Measurements from ENCODE around the gene SLC17A2.

SLC17A2 gene

DNA sequence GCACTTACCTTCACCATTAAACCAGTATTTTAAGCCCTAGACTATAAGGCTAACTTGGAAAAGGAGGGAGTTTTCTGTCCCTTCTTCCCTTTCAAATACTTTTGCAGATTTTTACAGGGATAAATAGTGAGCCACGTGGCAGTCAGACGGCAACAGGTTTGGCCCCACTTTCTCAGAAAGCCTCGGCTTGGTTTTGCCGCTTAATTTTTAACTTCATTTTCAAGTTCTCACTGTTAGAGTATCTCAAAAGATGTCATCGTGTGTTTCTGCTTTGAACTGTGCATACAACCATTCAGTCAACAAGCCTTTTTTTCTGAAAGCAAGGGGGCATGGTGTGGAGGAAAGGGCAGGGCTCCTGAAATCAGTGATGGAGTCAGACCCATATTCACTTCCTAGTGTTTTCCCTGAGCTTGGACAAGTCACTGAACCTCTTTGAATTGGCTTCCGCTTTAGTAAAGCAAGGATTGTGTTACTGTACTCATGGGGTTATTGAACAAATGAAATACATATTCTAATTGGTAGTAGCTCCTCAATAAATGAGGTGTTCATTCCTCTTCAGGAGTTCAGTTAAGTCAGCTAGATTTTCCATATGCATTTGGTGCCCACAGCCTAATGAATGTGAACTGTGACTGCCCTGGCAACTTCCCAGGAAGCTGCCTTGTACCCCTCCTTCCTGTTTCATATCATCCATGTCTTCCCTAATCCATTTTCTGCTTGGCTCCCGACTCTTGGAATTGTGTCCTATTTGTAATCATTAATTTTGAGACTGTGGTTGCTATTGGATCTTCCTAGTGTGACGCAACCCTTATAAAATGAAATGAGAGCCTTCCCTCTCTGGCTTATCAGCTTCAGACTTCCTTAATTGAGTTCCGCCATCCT, at the start of gene SLC17A2:
TSS of gene SLC17A2 (minus strand) at position 160 of the 879 bp plus-strand sequence. CDS start 4,895 bp downstream, outside the sequence.
- in situ Hi-C loops (cut with MboI; ENCODE audit: low sequenced_read_pairs): no loop called here

DNA sequence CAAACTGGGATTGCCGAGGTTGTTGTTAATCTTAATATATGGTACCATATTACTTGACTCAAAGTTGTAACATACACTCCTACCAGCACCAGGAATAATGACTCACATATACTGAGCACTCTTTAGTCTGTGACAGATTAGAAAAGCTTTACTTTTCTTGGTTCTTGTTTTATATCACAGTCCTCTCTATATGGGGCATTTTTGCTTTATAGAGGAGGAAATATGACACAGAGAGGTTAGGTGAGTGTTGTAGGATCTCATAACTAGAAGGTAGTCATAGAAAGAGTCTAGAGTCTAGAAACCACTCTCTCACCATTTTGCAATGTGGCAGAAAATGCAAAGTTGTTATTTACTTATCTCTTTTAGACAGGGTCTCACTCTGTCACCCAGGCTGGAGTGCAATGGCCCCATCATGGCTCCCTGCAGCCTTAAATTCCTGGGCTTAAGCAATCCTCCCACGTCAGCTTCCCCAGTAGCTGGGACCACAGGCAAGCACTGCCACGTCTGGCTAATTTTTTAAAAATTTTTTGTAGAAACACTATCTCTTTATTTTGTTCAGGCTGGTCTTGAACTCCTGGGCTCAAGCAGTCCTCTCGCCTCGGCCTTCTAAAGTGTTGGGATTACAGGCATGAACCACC, 45.6 kb upstream of the SLC17A2 start:
- in situ Hi-C loops (cut with MboI; ENCODE audit: low sequenced_read_pairs): no loop called here

- in situ Hi-C loops (cut with MboI; ENCODE audit: low sequenced_read_pairs): no loop called here
Measured at GRCh38 chr6:25973923-25974555, 43.5 kb upstream of the SLC17A2 start.

GRCh38 chr6:25972902-25973301, 42.4 kb upstream of the SLC17A2 start:
- in situ Hi-C loops (cut with MboI; ENCODE audit: low sequenced_read_pairs): no loop called here

DNA sequence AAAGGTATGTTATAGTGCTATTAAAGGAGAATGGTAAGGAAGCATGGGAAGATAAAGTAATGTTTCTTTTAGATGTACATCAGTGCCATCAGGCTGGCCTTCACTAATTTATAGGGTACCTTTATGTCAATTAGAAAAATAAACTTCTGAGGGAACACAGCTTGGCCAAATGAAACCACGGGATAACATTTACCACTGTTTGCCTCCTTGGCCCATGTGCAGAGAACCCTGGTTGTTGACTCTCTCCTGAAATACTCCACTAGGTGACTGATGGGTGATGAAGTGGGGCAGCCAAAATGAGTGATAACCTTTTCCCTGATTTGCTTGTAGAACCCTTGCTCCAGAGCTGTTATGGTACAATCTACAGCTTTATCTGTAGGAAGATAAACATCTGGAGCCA, 41.6 kb upstream of the SLC17A2 start:
- in situ Hi-C loops (cut with MboI; ENCODE audit: low sequenced_read_pairs): no loop called here

DNA sequence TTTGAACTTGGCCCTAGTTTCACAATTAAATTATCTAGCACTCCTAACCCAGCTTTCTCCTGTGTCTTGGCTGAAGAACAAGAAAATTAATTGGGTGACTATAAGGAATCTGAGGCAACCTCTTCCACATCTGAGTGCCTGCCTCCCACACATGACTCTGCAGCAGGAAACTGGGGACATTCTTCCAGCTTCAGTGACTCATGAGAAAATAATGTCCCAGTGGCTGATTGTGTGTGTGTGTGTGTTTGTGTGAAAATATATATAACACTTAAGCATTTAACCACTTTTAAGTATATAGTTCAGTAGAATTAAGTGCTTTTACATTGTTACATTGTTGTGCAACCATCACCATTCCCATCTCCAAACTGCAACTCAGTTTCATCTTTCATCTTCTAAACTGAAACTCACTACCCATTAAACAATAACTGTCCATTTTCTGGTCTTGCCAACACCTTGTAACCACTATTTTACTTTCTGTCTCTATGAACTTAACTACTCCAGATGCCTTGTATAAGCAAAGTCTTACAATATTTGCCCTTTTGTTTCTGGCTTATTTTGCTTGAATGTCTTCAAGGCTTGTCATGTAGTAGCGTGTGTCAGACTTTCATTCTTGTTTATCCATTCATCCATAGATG, 40.8 kb upstream of the SLC17A2 start:
- in situ Hi-C loops (cut with MboI; ENCODE audit: low sequenced_read_pairs): no loop called here

GRCh38 chr6:25968769-25969168, 38.3 kb upstream of the SLC17A2 start:
- in situ Hi-C loops (cut with MboI; ENCODE audit: low sequenced_read_pairs): no loop called here

- in situ Hi-C loops (cut with MboI; ENCODE audit: low sequenced_read_pairs): no loop called here
Measured at GRCh38 chr6:25966711-25967110, 36.2 kb upstream of the SLC17A2 start.

GRCh38 chr6:25965058-25965457, 34.6 kb upstream of the SLC17A2 start:
- in situ Hi-C loops (cut with MboI; ENCODE audit: low sequenced_read_pairs): no loop called here

DNA sequence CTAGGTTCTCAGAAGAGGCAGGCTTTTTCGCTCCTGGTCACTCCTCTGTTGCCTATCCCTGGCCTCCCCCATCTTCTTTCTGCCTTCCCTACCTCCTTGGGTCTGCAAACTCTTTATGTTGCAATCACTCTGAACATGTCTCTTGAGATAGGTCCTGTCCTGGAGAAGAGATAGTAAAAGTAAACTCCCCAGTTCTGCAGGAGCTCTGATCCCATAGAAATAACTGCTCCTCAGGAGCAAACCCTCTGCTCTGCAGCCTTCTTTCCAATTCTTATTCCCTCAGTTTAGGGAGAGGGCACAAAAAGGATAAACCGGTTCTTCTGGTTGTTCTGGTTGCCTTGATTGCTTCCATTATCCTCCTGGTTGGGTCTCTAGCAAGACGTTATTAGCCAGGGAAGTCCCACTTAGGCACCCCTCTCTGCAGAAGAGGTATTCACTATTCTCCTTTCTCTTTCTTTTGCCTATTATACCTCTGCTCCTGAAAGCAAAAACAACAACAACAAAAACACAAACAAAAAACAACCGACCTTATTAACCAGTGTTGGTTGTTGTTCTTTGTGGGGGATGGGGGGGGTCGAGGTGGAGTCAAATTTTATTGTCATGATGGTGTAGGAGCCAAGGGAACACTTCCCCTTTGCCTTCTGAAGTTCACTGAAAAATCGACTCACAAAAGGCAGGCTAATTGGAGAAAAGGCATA, 33.1 kb upstream of the SLC17A2 start:
- in situ Hi-C loops (cut with MboI; ENCODE audit: low sequenced_read_pairs): no loop called here

- in situ Hi-C loops (cut with MboI; ENCODE audit: low sequenced_read_pairs): no loop called here
Measured at GRCh38 chr6:25962149-25963127, 31.9 kb upstream of the SLC17A2 start, which contains the start of gene TRIM38. TSS of gene TRIM38 (plus strand) at chr6:25962802. CDS start at chr6:25966523, 3,721 bp downstream.

DNA sequence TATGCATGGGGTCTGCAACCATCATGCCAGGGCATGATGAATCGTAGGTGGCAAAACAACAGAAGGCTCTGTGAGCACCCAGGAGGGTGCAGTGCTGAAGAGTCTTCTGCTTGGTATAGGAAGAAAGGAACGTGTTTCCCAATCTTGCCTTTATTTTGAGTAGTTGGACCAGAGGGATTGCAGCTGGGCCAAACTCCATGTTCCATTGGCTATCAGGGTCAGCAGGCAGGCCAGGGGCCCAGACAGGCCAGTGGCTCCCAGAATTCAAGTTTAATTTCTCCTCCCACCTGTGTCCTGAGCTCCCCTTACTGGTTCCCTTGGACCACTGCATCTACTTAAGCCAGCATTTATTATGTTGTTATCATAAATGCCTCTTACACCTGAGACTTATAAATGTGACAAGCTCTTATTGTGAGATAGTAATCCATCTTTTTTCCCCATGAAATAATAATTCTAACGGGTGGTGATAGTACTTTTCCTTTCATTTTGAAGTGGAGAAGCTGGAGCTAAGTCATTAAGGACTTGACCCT, 31.2 kb upstream of the SLC17A2 start:
- in situ Hi-C loops (cut with MboI; ENCODE audit: low sequenced_read_pairs): no loop called here

GRCh38 chr6:25960734-25961133, 30.2 kb upstream of the SLC17A2 start:
- in situ Hi-C loops (cut with MboI; ENCODE audit: low sequenced_read_pairs): no loop called here

GRCh38 chr6:25959890-25960536, 29.5 kb upstream of the SLC17A2 start:
- in situ Hi-C loops (cut with MboI; ENCODE audit: low sequenced_read_pairs): no loop called here

DNA sequence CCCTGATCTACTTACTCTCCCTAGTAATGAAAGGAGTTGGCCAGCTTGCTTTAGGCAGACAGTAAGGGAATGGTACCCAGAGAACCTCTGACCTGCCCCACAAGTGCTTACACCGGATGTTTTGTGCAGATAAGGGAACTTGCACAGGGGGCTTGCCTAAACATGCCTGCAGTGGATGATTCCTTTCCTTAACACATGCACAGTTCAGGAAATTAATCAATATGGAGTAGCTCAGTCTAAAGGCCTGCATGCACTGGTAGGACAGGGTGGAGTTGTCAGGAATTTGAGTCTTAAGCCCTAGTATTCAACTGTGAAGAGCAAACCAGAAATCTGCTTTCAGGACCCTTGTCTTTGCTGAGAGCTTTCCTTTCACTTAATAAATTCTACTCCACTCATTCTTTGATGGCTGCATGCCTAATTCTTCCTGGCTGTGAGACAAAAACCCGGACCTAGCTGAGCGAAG, 28.2 kb upstream of the SLC17A2 start:
- in situ Hi-C loops (cut with MboI; ENCODE audit: low sequenced_read_pairs): no loop called here

DNA sequence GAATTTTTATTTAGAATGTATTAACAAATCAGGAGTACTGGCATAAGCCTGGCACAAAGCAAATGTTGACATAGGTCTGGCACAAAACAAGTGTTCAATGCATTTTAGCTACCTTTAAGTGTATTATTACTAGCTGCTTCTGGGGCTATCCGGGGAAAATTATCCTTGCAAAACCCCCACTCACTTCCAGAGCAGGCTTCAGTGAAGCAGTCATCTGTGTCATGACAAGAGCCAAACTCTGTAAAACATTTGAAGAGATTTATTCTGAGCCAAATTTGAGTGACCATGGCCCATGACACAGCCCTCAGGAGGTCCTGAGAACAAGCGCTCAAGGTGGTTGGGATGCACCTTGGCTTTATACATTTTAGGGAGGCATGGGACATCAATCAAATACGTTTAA, 25.7 kb upstream of the SLC17A2 start:
- in situ Hi-C loops (cut with MboI; ENCODE audit: low sequenced_read_pairs): no loop called here

GRCh38 chr6:25954756-25955155, 24.3 kb upstream of the SLC17A2 start:
- in situ Hi-C loops (cut with MboI; ENCODE audit: low sequenced_read_pairs): no loop called here

DNA sequence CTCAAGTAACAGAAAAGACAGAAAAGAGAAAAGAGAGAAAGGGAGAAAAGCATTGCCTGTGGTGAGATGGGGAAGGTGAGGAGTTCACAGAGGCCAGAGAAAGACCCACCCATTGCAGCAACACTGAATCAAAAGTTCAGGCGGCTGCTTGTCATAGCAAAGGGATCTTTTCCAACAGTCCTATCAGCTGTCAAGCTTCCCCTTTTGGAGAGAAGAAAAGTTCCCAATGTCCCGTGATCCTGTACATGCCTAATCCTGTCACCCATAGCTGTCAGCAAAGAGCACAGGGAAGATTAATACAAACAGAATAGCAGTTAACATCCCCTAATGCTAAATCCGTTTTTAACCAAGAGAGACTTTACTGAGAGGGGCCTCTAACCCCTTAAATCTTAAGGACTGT, 23.2 kb upstream of the SLC17A2 start:
- in situ Hi-C loops (cut with MboI; ENCODE audit: low sequenced_read_pairs): no loop called here

- in situ Hi-C loops (cut with MboI; ENCODE audit: low sequenced_read_pairs): no loop called here
Measured at GRCh38 chr6:25952535-25952934, 22.0 kb upstream of the SLC17A2 start.

Measured in HL-60/S4 (cell line).